KMS-11 (cell line): ENCODE data around the gene TRIM33.

Source experiments
- H2AFZ ChIP-seq: fragments of 200-600 bp; sonication (generic); 2 replicates; pipeline ENCODE4 v1.6.1; 2016; ENCODE audit warnings: antibody characterized with exemption, mixed run types, low read depth
- H3K27ac ChIP-seq: fragments of 200-600 bp; sonication (generic); 2 replicates; pipeline ENCODE4 v1.6.1; 2016; ENCODE audit warnings: mild to moderate bottlenecking, mixed run types
- H3K27me3 ChIP-seq: fragments of 200-600 bp; sonication (generic); 2 replicates; pipeline ENCODE4 v1.6.1; 2017; ENCODE audit warnings: mild to moderate bottlenecking, low read depth, mixed run types, moderate library complexity; ENCODE audit not compliant: insufficient read depth
- H3K36me3 ChIP-seq: fragments of 200-600 bp; sonication (generic); 2 replicates; pipeline ENCODE4 v1.6.1; 2017; ENCODE audit warnings: mild to moderate bottlenecking, mixed run types; ENCODE audit not compliant: insufficient read depth
- H3K4me1 ChIP-seq: fragments of 200-600 bp; sonication (generic); 2 replicates; pipeline ENCODE4 v1.6.1; 2016; ENCODE audit warnings: mild to moderate bottlenecking, low read depth, mixed run types; ENCODE audit not compliant: poor library complexity, severe bottlenecking
- H3K4me2 ChIP-seq: fragments of 200-600 bp; sonication (generic); 2 replicates; pipeline ENCODE4 v1.7.0; 2016; ENCODE audit warnings: mild to moderate bottlenecking, mixed run types
- H3K4me3 ChIP-seq: fragments of 200-600 bp; sonication (generic); IDR thresholded peaks from 2 replicates; pipeline ENCODE4 v1.6.1; 2017; ENCODE audit warnings: low read depth, low read length, mixed read lengths; ENCODE audit not compliant: insufficient read depth
- H3K79me2 ChIP-seq: fragments of 200-600 bp; sonication (generic); 2 replicates; pipeline ENCODE4 v1.6.1; 2016; ENCODE audit warnings: low read depth, mixed run types; ENCODE audit not compliant: insufficient read depth
- H3K9ac ChIP-seq: fragments of 200-600 bp; sonication (generic); 2 replicates; pipeline ENCODE4 v1.6.1; 2016; ENCODE audit warnings: mild to moderate bottlenecking, mixed run types
- H4K20me1 ChIP-seq: fragments of 200-600 bp; sonication (generic); 2 replicates; pipeline ENCODE4 v1.6.1; 2016; ENCODE audit warnings: mild to moderate bottlenecking, mixed run types; ENCODE audit not compliant: insufficient read depth
- TF ChIP-seq, protein P1 (sequence below): fragments of 200-600 bp; sonication (generic); conservative IDR thresholded peaks from 2 replicates; pipeline ENCODE4 v1.6.1; 2017; ENCODE audit warnings: low read depth, mild to moderate bottlenecking, antibody characterized with exemption, low read length, moderate library complexity, mixed read lengths

Gene TRIM33

DNA sequence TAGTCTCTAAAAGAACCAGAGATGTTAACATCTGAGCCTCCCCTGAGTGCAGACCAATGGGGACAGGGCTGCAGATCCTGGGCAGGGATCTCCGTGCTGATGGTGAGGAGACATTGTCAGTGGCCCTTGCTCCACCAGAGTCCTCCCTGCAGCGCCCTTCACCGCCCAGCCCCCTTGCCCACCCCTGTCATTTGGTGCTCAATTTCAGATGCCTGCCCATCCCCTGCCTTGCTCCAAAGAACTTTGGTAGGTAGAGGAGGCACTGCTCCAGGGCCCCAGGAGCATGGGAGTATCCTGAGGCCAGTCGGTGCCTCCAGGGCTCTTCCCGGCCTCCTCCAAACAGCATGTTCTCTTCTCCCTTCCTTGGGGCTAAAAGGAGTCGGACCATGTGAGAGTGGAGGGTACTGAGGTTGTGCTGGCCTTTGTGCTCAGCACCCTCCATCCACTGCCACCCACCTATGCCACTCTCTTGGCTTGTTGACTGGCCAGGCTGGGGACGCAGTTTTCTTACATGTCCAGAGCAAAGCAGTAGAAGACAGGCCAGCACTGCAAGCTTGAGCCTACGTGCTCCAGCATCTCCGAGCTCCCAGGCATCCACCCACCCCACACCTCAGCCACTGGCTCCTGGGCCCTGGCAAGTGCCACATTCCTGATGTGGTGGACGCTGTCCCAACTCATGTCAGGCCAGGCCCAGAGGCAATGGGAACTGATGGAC, 160.1 kb downstream of the TRIM33 start:
- no peak overlapping the region for H3K4me3 ChIP-seq
- no peaks in the 10 kb centered on the region for H4K20me1 ChIP-seq
- no peaks in the 10 kb centered on the region for H3K27me3 ChIP-seq
- TF ChIP-seq, protein P1, sequence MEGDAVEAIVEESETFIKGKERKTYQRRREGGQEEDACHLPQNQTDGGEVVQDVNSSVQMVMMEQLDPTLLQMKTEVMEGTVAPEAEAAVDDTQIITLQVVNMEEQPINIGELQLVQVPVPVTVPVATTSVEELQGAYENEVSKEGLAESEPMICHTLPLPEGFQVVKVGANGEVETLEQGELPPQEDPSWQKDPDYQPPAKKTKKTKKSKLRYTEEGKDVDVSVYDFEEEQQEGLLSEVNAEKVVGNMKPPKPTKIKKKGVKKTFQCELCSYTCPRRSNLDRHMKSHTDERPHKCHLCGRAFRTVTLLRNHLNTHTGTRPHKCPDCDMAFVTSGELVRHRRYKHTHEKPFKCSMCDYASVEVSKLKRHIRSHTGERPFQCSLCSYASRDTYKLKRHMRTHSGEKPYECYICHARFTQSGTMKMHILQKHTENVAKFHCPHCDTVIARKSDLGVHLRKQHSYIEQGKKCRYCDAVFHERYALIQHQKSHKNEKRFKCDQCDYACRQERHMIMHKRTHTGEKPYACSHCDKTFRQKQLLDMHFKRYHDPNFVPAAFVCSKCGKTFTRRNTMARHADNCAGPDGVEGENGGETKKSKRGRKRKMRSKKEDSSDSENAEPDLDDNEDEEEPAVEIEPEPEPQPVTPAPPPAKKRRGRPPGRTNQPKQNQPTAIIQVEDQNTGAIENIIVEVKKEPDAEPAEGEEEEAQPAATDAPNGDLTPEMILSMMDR, result no peak
- no peaks in the 10 kb centered on the region for H3K79me2 ChIP-seq
- no peaks in the 10 kb centered on the region for H3K4me1 ChIP-seq
- H3K27ac ChIP-seq, result no peak overlapping the region
- H3K9ac ChIP-seq, result no peak overlapping the region
- no peaks in the 10 kb centered on the region for H3K36me3 ChIP-seq
- no peak overlapping the region for H3K4me2 ChIP-seq
- no peak overlapping the region for H2AFZ ChIP-seq

DNA sequence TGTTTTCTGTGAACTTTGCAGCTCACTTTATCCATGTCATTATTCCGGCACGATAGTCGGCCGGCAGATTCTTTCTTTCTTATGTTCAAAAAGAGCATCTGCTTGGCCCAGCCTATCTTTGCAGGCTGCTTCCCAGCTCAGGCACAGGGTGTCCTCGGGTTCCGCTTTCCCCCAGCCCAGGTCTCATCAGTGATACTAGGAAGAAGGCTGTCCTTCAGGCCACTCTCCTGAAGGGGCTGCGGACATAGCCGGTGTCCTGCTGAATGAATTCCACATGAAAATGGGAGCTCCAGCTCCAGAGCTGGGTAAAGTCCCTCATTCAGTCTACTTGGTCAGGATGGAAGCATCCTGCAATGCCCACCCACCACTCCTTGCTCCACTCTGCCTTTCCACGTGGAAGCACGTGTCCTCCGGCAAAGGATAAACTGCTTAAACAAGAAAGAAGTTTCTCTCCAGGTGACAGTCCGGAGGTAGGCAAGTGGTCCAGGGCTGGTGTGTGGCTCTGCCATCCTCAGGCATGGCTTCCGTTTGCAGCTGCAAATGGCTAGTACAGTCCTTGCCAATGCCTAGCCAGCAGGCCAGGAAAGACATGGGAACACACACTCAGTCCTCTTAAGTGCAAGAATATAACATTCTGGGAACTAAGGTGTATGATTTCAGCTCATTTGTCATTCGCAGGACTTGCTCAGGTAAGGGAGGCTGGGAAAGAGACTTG, 161.0 kb downstream of the TRIM33 start:
- H3K27ac ChIP-seq, result no peak overlapping the region
- H3K9ac ChIP-seq, result no peak overlapping the region
- H4K20me1 ChIP-seq, result no peaks in the 10 kb centered on the region
- H2AFZ ChIP-seq, result no peak overlapping the region
- no peaks in the 10 kb centered on the region for H3K36me3 ChIP-seq
- H3K4me3 ChIP-seq, result no peak overlapping the region
- H3K79me2 ChIP-seq, result no peaks in the 10 kb centered on the region
- H3K4me1 ChIP-seq, result no peaks in the 10 kb centered on the region
- no peak overlapping the region for H3K4me2 ChIP-seq
- no peaks in the 10 kb centered on the region for H3K27me3 ChIP-seq
- TF ChIP-seq, protein P1, result no peak

DNA sequence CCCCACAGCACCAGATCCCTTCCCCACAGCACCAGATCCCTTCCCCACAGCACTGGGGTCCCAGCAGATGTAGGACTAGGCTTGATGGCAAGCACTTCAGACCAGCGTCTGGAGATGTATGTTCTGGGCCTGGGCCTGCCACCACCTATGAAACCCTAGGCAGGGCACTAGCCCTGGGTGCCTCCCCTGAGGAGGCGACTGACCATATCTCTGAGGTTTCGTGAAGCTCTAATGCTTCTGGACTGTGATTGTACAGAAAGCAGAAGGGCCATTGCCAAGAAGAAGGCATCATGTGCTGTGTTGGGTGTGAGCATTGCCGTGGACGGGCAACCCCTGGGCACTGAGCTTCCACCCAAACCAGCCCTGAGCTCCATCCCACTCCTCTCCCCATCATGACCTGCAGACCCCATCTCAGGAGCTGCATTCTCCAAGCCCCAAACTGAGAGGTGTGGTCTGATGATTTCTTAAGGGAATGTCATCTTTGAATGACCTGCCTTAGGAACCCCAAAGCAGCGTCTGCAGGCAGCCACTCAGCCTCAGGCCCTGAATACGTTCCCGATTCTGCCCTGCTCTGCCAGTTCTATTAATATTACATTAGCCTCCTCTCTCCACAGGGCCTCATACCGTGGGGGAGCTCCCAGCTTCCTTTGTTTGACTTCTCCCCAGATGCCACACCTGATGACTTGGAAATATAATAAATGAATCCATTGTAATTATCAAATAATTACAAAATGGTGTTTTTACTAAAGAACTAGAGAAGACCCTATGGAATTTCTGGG, 163.4 kb downstream of the TRIM33 start:
- Histone ChIP-seq H4K20me1 (no peaks in the 10 kb centered on the region), H3K27me3 (no peaks in the 10 kb centered on the region), H3K36me3 (no peaks in the 10 kb centered on the region), H3K4me3 (no peak overlapping the region), H3K27ac (no peak overlapping the region), H3K4me1 (no peaks in the 10 kb centered on the region), H2AFZ (no peak overlapping the region), H3K9ac (no peak overlapping the region), H3K79me2 (no peaks in the 10 kb centered on the region), H3K4me2 (no peak overlapping the region)
- TF ChIP-seq, protein P1, result no peak

DNA sequence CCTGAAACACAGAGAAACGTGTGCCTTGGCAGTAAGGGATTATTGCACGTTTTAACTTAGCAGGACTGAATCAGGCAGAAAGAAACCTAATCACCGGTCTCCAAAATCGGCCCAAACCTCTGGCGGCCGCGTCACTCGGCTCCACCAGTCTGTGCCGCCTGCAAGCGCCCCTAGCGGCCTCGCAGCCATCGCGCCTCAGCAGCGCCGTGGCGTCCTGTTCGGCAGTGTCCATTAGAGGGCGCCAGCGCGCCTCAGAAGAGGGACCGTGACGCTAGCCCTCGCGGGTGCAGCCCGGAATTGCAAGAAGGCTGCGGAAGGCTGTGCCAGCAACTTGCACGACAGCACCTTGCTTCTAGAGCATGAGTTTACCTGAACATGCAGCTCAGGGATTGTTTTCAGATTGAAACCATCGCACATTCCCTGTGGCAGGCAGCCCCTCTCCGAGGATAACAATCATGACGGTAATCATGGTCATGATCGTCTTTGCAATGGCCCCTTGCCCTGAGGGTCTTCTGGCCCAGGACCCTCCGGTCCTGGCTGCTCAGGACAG, 164.4 kb downstream of the TRIM33 start:
- Histone ChIP-seq H3K36me3 (no peaks in the 10 kb centered on the region), H2AFZ (peak overlapping the region; percentile 90), H3K79me2 (no peaks in the 10 kb centered on the region), H3K4me2 (peak overlapping the region; percentile 54; the same call in 1 of the 2 replicates), H3K4me3 (no peak overlapping the region), H3K4me1 (no peaks in the 10 kb centered on the region), H4K20me1 (no peaks in the 10 kb centered on the region), H3K27me3 (no peaks in the 10 kb centered on the region), H3K9ac (no peak overlapping the region), H3K27ac (no peak overlapping the region)
- TF ChIP-seq, protein P1, result peak; percentile 97
